ENCODE measurements around the gene TMEM240.
"Not testable (repeated sequence)": the region's sequence is repeated elsewhere in the genome, so short reads cannot be mapped to it uniquely, and the experiment has no call there.

TMEM240 gene

GRCh38 chr1:1539310-1540089 is 924 bp downstream of the TMEM240 start:
- DNase-seq = no peak

- no peak for DNase-seq
Measured at GRCh38 chr1:1538989-1539309, 1.5 kb downstream of the TMEM240 start.

- no peak for DNase-seq
Measured at GRCh38 chr1:1538334-1538733, 2.1 kb downstream of the TMEM240 start.

- no peak for DNase-seq
Measured at GRCh38 chr1:1537626-1538250, 2.7 kb downstream of the TMEM240 start.

GRCh38 chr1:1536938-1537546 is 3.4 kb downstream of the TMEM240 start:
- no peak for DNase-seq

- no peak for DNase-seq
Measured at GRCh38 chr1:1536019-1536937, 4.1 kb downstream of the TMEM240 start.

- DNase-seq = no peak
Measured at GRCh38 chr1:1535201-1536018, 5.0 kb downstream of the TMEM240 start.

GRCh38 chr1:1534401-1535154 is 5.8 kb downstream of the TMEM240 start:
- DNase-seq = no peak

- not testable (repeated sequence) for DNase-seq
Measured at GRCh38 chr1:1533894-1534291, 6.5 kb downstream of the TMEM240 start.

GRCh38 chr1:1533176-1533893 is 7.1 kb downstream of the TMEM240 start:
- DNase-seq = not testable (repeated sequence)

- DNase-seq = no peak
Measured at GRCh38 chr1:1531947-1532346, 8.5 kb downstream of the TMEM240 start.

- DNase-seq = no peak
Measured at GRCh38 chr1:1529936-1530335, 10.5 kb downstream of the TMEM240 start.

- no peak for DNase-seq
Measured at GRCh38 chr1:1529321-1529720, 11.1 kb downstream of the TMEM240 start.

GRCh38 chr1:1528301-1529267 is 11.8 kb downstream of the TMEM240 start:
- no peak for DNase-seq

GRCh38 chr1:1527092-1527816 is 13.2 kb downstream of the TMEM240 start:
- no peak for DNase-seq

GRCh38 chr1:1526476-1526875 is 13.9 kb downstream of the TMEM240 start:
- DNase-seq = not testable (repeated sequence)

- not testable (repeated sequence) for DNase-seq
Measured at GRCh38 chr1:1524750-1525383, 15.6 kb downstream of the TMEM240 start.

- DNase-seq = not testable (repeated sequence)
Measured at GRCh38 chr1:1523651-1524050, 16.8 kb downstream of the TMEM240 start.

All from activated CD4-positive, CD25-positive, alpha-beta regulatory T cell treated with anti-CD3 and anti-CD28 coated beads, Interleukin-2, amount 50 U/mL, for 72 hours (primary cell).